Measurements from ENCODE around the gene STAMBP.
"Not testable (repeated sequence)": the region's sequence is repeated elsewhere in the genome, so short reads cannot be mapped to it uniquely, and the experiment has no call there.

DNA sequence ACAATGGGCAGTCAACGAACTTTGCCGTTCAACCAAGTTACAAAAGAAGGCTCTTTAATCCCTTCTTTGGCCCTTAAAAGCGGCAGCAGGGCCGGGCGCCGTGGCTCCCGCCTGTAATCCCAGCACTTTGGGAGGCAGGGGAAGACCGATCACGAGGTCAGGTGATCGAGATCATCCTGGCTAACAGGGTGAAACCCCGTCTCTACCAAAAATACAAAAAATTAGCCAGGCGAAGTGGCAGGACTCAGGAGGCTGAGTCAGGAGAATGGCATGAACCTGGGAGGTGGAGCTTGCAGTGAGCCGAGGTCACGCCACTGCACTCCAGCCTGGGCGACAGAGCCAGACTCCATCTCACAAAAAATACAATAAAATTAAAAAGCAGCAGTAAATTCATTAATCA is 45.4 kb upstream of the STAMBP start:
- TF ChIP-seq, protein P1, sequence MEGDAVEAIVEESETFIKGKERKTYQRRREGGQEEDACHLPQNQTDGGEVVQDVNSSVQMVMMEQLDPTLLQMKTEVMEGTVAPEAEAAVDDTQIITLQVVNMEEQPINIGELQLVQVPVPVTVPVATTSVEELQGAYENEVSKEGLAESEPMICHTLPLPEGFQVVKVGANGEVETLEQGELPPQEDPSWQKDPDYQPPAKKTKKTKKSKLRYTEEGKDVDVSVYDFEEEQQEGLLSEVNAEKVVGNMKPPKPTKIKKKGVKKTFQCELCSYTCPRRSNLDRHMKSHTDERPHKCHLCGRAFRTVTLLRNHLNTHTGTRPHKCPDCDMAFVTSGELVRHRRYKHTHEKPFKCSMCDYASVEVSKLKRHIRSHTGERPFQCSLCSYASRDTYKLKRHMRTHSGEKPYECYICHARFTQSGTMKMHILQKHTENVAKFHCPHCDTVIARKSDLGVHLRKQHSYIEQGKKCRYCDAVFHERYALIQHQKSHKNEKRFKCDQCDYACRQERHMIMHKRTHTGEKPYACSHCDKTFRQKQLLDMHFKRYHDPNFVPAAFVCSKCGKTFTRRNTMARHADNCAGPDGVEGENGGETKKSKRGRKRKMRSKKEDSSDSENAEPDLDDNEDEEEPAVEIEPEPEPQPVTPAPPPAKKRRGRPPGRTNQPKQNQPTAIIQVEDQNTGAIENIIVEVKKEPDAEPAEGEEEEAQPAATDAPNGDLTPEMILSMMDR (IDR thresholded peaks at IDR 0.05), result not testable (repeated sequence)
- not testable (repeated sequence) for TF ChIP-seq POLR2A, POLR2AphosphoS5 (IDR thresholded peaks at IDR 0.05)
